Erythroblast (primary cell): ENCODE measurements around the gene CACNB4.

Experiments used
- GATA1 ChIP-seq: IDR thresholded peaks from 2 replicates; pipeline ENCODE4 v1.6.1; 2011; ENCODE audit warnings: low read depth, mild to moderate bottlenecking, control low read depth, low read length, moderate library complexity
- POLR2A ChIP-seq: IDR thresholded peaks from 2 replicates; pipeline ENCODE4 v1.6.1; 2011; ENCODE audit warnings: mild to moderate bottlenecking, low read length

GRCh38 chr2:152084076-152084475 is 14.8 kb downstream of the CACNB4 start:
- no peak for TF ChIP-seq POLR2A
- TF ChIP-seq GATA1: no peak
